ENCODE data around the gene TTC7B.

DNA sequence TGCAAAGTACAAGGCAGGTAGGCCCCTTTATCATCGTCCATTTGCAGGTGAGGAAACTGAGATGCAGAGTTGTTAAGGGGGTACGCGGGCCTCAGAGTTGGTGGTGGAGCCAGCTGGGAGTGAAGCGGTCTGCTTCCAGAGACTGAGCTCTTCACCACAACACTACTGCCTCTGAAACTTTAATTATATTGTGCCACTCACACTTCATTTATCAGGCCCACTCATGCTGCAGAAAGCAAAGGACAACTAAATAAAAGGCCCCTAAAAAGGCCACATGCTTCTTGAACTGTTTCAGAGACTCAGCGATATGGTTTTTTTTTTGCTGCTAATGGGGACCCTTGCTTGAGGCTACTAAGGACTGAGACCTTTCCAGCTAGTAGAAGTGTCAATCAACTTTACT lies 153.1 kb downstream of the TTC7B start:
- TF ChIP-seq CTCF (IDR thresholded peaks at IDR 0.05; ENCODE audit: insufficient read depth, low read length) (no peak), GABPA (IDR thresholded peaks at IDR 0.05; ENCODE audit: low read depth) (no peak), SPI1 (IDR thresholded peaks at IDR 0.05; ENCODE audit: borderline replicate concordance, low read depth) (no peak), POLR2AphosphoS5 (IDR thresholded peaks at IDR 0.05; ENCODE audit: low read depth) (no peak)

Measured in HL-60 (cell line).